ENCODE data around the gene RAI1.

Gene RAI1

GRCh38 chr17:17819111-17819510 is 137.9 kb downstream of the RAI1 start:
- DNase-seq: no peak

DNA sequence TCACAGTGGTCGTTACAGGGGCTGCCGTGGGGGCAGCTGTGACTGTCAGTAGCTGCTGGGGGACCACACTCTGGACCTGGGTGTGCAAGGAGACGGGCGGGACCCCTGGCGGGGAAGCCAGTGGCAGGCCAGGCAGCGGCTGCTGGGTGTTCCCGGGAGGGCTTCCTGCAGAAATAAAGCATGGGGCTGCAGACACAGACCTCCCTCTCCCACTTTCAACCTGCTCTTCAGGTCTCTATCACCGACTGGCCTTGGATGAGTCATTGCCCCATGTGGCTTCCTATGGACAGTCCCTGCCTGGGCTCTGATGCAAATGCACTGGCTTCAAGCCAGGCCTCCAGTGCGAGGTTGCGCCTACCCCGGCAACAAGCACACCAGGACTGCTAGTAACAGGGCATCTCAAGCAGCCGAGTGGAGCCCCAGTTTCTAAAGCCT is 138.3 kb downstream of the RAI1 start:
- DNase-seq: peak; percentile 93

GRCh38 chr17:17820046-17820445 is 138.8 kb downstream of the RAI1 start:
- DNase-seq: no peak

GRCh38 chr17:17820463-17821158 is 139.4 kb downstream of the RAI1 start:
- DNase-seq: no peak

DNA sequence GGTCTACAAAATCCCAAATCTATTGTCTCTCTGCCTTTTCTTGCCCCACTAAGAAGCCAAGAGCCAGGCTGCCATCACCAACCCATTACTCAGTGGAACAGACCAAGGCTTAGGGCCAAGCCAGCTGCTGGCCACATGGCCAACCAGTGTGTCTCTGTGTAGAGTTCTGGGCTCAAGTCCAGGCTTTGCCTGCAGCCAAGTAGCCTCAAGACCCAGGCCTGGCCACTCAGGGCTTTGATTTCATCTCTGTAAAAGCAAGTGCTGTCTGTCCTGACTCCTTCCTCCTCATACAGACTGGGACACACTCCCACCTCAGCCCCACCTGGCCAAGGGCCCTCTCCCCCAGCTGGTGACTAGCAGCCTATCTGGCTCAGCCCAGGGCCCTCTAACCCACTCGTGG is 140.9 kb downstream of the RAI1 start:
- no peak for DNase-seq

DNA sequence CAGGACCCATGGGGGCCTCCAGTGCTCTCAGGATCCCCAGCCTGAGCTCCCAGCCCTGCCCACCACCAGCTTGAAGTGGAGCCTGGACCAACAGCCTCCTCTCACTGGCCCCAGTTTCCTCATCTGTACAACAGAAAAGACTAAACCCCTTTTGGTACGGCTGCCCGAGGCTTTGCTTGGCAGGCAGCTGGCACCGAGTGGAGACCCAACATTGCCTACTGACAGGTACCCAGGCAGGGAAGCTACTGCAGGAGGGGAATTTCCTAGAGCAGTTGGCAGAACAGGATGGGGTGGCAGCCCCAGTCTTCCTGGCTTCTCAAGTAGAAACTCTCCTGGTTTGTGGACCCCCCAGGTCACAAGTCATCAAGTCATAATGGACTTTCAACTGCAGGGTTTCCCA is 141.4 kb downstream of the RAI1 start:
- no peak for DNase-seq

GRCh38 chr17:17823433-17824118 is 142.3 kb downstream of the RAI1 start:
- DNase-seq: peak; percentile 91

DNA sequence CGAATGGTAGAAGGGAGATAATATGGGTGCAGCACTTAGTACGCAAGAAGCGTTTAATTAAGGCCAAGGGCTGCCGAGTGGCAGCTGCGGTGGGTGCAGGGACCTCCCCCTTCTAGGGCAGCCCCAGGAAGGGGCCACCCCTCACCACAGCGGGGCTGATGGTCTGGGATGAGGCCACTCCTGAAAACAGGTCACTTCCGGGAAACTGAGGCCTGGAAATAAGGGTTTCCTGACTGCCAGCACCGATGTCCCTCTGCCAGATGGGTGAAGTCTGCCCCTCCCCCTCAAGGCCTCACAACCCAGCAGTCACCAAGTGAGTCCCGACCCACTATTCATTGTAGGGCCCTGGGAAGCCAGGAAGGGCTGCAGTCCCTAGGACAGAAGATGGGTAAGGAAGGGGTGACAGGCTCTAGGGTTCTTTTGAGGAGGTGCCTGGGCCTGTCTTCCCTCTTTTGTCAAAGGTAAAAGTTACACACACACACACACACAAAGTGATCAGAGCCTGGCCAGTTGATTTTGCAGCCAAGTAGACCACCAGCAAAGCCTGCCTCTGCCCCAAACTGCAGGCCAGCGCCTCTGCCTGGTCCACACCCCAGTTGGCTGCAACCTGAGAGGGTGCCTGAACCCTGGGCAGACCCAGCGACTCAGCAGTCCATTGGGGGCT is 143.0 kb downstream of the RAI1 start:
- peak; percentile 60 for DNase-seq

DNA sequence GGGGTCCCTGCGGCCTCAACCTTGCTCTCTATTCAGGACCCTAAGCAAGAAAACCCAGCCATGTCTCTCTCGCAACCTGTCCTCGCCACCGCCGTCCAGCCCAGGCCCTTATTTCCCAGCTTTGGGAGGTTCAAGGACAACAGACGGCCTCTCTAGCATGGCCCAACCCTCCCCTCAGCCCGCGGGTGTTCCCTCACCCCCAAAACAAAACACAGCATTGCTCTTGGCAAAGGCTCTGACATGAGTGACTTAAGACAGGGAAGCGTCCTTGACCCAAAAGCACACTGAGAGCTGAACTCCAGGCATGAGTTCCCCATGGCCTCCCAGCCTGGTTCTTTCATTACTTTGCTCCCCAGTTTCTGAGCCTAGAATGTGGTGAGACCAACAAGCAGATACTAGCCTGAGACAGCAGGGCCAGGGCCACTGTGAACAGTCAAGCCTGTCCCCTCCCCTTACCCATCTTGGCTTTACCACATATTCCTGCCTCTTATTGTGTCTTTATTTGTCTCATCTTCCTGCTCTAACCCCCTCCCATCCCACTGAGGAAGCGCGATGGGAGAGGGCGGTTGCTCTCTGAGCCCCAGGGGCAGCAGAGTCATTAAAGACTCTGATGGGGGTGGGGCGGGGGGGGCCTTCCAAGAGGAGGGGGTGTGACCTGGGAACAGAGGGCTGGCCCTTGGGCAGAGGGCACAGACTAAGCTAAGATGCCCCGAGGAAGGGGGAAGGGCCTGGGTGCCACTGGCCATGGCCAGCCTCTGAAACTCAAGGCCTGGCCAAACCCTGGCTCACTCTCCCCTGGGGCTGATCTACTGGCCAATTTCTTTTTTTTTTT is 143.7 kb downstream of the RAI1 start:
- no peak for DNase-seq

DNA sequence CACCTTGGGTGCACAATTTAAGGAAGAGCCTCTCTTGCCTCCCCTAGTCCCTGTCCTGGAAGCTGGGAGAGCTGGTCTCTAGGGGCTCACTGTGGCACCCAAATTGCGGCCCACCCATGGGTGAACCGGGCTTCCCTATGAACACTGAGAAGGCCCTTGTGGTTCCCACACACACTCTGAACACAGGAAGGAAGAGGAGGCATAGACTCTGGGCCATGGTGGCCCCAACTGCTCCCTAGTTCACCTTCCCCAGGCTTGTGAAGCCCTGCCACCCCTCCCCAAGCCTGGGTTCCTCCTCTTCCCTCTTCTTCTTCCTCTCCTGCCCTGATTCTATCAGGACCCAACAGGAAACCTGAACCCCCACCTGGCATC is 145.1 kb downstream of the RAI1 start:
- DNase-seq: no peak

DNA sequence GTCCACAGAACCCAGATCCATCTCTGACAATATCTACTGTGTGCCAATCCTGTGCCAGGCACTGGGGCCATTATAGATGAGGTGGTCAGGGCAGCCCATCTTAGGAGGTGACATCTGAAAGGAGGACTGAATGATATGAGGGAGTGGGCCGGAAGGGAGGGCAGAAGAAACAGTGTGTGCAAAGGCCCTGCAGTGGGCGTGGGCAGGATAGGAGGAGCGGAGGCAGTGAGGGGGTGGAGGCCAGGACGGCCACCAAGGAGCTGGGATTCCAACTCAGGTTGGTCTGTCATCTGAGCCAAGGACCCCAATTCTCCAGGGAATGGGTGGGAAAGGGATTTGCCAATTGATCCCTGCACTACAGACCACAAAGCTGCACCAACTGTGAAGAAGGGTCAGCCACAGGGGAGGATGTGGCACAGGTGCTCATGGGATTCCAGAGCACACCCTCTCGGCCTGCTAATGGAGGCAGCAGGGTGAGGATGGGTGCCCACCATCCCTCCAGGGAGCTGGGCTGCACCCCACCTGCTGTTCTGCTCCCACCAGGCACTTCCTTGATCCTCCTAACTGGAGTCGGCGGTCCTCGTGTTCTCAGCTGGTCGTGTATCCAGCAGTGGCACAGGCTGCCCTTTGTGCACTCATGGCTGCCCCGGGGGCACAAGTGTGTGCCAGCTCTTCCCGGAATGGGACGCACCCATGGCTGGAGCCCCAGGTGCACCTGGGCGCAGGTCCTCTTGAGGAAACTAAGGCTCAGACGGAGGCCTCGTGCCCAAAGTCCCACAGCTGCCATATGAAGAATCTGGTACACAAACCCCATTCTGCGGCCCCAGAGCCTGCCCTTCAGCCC is 145.9 kb downstream of the RAI1 start:
- DNase-seq: no peak

GRCh38 chr17:17827826-17828621 is 146.8 kb downstream of the RAI1 start:
- DNase-seq: no peak

DNA sequence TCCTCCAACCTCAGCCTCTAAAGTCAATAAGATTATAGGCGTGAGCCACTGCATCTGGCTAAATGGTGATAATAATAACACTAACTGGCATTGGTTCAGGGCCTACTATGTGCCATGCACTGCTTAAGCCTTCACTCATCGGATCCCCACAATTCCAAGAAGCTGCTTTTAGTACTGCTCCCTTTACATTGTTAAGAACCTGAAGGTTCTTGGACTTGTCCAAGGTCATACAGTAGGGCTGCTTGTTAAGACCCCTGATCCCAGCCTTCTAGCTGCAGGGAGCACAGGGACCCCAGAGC is 149.0 kb downstream of the RAI1 start:
- DNase-seq: no peak

GRCh38 chr17:17830740-17831207 is 149.5 kb downstream of the RAI1 start:
- peak; percentile 31 for DNase-seq

GRCh38 chr17:17831208-17832031 is 150.2 kb downstream of the RAI1 start:
- DNase-seq: no peak

GRCh38 chr17:17832032-17832363 is 150.7 kb downstream of the RAI1 start:
- DNase-seq: no peak

DNA sequence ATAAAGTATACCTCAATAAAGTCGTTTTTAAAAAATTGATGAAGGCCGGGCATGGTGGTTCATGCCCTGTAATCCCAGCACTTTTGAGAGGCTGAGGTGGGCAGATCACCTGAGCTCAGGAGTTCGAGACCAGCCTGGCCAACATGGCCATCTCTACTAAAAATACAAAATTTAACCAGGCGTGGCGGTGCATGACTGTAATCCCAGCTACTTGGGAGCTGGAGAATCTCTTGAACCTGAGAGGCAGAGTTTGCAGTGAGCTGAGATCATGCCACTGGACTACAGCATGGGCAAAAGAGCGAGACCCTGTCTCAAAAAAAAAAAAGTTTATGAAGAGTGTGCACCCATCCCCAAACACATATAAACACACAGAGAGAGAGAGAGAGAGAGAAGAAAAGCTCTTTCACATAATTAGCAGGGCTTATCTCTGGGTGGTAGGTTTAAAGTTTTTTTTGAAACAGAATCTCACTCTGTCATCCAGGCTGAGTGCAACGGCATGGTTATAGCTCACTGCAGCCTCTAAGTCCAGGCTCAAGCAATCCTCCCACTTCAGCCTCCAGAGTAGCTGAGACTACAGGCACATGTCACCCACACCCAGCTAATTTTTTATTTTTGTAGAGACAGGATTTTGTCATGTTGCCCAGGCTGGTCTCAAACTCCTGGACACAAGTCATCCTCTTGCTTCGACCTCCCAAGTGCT is 152.6 kb downstream of the RAI1 start:
- DNase-seq: no peak

- DNase-seq: no peak
Observed at GRCh38 chr17:17834974-17835373, 153.7 kb downstream of the RAI1 start.

DNA sequence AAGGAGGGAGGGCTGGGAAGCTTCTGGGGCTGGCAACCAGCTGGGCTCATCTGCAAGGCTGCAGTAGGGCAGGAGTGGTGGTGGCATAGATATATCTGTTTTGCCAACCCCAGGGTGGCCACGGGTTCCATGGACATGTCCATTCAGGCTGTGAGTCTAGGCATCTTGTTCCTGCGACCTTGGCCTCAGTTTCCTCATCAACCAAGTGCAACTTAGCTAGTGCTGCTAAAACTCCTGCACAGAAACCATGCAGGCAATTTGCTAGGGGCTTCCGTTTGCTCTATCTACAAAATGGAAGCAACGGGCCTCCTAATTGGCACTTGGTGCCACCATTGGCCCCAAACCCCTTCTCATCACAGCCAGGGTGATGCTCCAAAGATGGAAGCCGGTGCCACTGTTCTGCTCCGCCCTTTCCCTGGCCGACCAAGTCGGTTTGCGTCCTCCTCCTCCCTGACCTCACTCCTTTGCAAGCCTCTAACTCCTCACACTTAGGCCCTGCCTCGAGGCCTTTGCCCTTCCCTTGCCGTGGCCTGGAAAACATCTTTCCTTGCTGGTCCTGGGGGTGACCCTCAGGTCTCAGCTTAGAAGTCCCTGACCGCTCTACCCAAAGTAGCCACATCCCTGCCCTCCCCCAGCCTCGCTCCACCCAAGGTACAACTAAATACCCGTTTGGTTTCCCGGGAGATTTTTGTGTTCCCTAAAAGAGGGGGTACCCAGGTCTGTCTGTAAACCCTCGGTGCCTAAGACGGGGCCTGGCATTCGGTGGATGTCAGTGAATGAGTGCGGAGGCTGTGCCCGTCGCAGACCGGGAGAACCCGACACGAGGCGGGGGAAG is 154.4 kb downstream of the RAI1 start:
- no peak for DNase-seq
